K562 (cell line): Measurements from ENCODE around the gene PIGV. TPM values are rescaled to one million over a fixed set of nuclear protein-coding genes. Genes with fewer than 3 reads are reported as not detected.

Experiments used
- ATAC-seq: fragments of 200-7000 bp; cut with Tn5 transposase; 3 replicates; pipeline ENCODE4 v1.9.1; 2020; ENCODE audit warnings: moderate library complexity
- BruUV-seq: library from RNA; stranded (reverse); fragments of 400-500 nt; replicated peaks from 2 replicates; lab custom pipeline; 2021; lab: Mats Ljungman, UMichigan
- CTCF ChIA-PET: fragments of 300-600 bp; formaldehyde crosslinking; extraction: SDS; loops from one replicate; lab custom pipeline; 2021; ENCODE audit warnings: low intra/inter-chr PET ratio; lab: Yijun Ruan, JAX
- POLR2A ChIA-PET: fragments of 300-600, 350-650 bp; sonication (Branson Sonifier 250); formaldehyde crosslinking; extraction: SDS; loops from one replicate; lab custom pipeline; 2021; ENCODE audit warnings: antibody characterized with exemption, inconsistent platforms; lab: Yijun Ruan, JAX
- DNase-seq, 4 experiments: peaks; one replicate each; pipeline versions ENCODE4 v3.0.0 to v3.0.0-alpha.2; 2011 to 2018; ENCODE audit warnings: low spot score in 3 of 4, mixed read lengths in 3 of 4; ENCODE audit errors: extremely low read depth in 1 of 4
- FAIRE-seq: peaks from 2 replicates; lab custom pipeline; 2011; peaks lifted over from hg19 to GRCh38; lab: Jason Lieb, UNC
- H2AFZ ChIP-seq: 2 replicates; pipeline ENCODE4 v1.6.0; 2011; ENCODE audit warnings: low read depth, low read length, control low read depth, inconsistent platforms
- H3K27ac ChIP-seq: fragments of 200-600 bp; 3 replicates; pipeline ENCODE4 v1.8.0; 2011; ENCODE audit warnings: low read depth, mild to moderate bottlenecking, control low read depth, inconsistent platforms, low read length, moderate library complexity, mixed read lengths; ENCODE audit errors: extremely low read depth
- H3K27me3 ChIP-seq, 2 experiments: fragments of 300-600 bp in 1 of 2; 2 replicates in 1 of 2; 3 replicates in 1 of 2; pipeline versions ENCODE4 v1.6.0 to v1.8.0; 2011; ENCODE audit warnings: inconsistent platforms in 2 of 2, low read length in 2 of 2, mild to moderate bottlenecking in 1 of 2, mixed read lengths in 1 of 2, moderate library complexity in 1 of 2; ENCODE audit not compliant: control insufficient read depth in 2 of 2, insufficient read depth in 2 of 2
- H3K36me3 ChIP-seq: fragments of 300-600 bp; 3 replicates; pipeline ENCODE4 v1.8.0; 2011; ENCODE audit warnings: mild to moderate bottlenecking, low read length, inconsistent platforms; ENCODE audit not compliant: control insufficient read depth, insufficient read depth
- H3K4me1 ChIP-seq, 2 experiments: fragments of 200-600 bp in 1 of 2; replicated peaks in 1 of 2; 2 replicates in 1 of 2; 3 replicates in 1 of 2; pipeline versions ENCODE4 v1.5.1 to v1.8.0; 2011; ENCODE audit warnings: inconsistent platforms in 2 of 2, low read length in 2 of 2, mild to moderate bottlenecking in 1 of 2, mixed read lengths in 1 of 2, moderate library complexity in 1 of 2; ENCODE audit not compliant: control insufficient read depth in 2 of 2, insufficient read depth in 2 of 2
- H3K4me2 ChIP-seq: 2 replicates; pipeline ENCODE4 v1.6.1; 2011; ENCODE audit warnings: low read length, control low read depth, inconsistent platforms, mixed read lengths; ENCODE audit not compliant: insufficient read depth
- H3K4me3 ChIP-seq: fragments of 200-600 bp; sonication (generic), shearing (Covaris generic); 2 replicates; pipeline ENCODE4 v1.5.1; 2016; ENCODE audit warnings: control low read depth, inconsistent platforms
- H3K79me2 ChIP-seq: fragments of 200-600 bp; 3 replicates; pipeline ENCODE4 v1.8.0; 2011; ENCODE audit warnings: low read length, inconsistent platforms; ENCODE audit not compliant: control insufficient read depth, insufficient read depth
- H3K9ac ChIP-seq, 2 experiments: 2 replicates each; pipeline versions ENCODE4 v1.6.0 to v1.6.1; 2011; ENCODE audit warnings: low read depth in 2 of 2, low read length in 2 of 2, control low read depth in 1 of 2, inconsistent platforms in 1 of 2, mild to moderate bottlenecking in 1 of 2, mixed read lengths in 1 of 2; ENCODE audit not compliant: insufficient read depth in 1 of 2
- H3K9me1 ChIP-seq: one replicate; pipeline ENCODE4 v1.6.0; 2011; ENCODE audit warnings: inconsistent platforms, mild to moderate bottlenecking, low read length, moderate library complexity; ENCODE audit not compliant: control insufficient read depth, insufficient read depth
- H3K9me3 ChIP-seq: replicated peaks from 2 replicates; pipeline ENCODE4 v1.5.1; 2011; ENCODE audit warnings: low read depth, low read length, inconsistent platforms; ENCODE audit not compliant: control insufficient read depth, insufficient read depth
- H4K20me1 ChIP-seq: replicated peaks from 2 replicates; pipeline ENCODE4 v1.6.1; 2011; ENCODE audit warnings: low read length, inconsistent platforms, mixed read lengths; ENCODE audit not compliant: control insufficient read depth, insufficient read depth
- ID3 ChIP-seq, 2 experiments: fragments of 250-450 bp in 1 of 2; fragments of 450-650 bp in 1 of 2; sonication (Bioruptor Pico) in 1 of 2; IDR thresholded peaks; 2 replicates each; pipeline versions ENCODE4 v1.6.1 to v1.8.0; 2016 to 2021; ENCODE audit warnings: mild to moderate bottlenecking in 2 of 2, moderate library complexity in 2 of 2, missing compliant biosample characterization in 1 of 2, missing genetic modification characterization in 1 of 2
- ZFX ChIP-seq: sonication (generic); formaldehyde crosslinking; IDR thresholded peaks from 2 replicates; pipeline ENCODE4 v1.8.0; 2022; ENCODE audit warnings: mild to moderate bottlenecking, missing genetic modification reagents, moderate library complexity
- ZNF778 ChIP-seq: fragments of 450-650 bp; formaldehyde crosslinking; IDR thresholded peaks from 2 replicates; pipeline ENCODE4 v1.4.0; 2020; ENCODE audit warnings: mild to moderate bottlenecking, moderate library complexity
- WGBS: fragments of 100-300 bp; shearing (Covaris generic); methylation state at CpG from one replicate; pipeline ENCODE4 v1.1.6; 2016; ENCODE audit warnings: low coverage, mixed read lengths; ENCODE audit not compliant: insufficient coverage; ENCODE audit errors: missing lambda C conversion rate; 5-methylcytosine and 5-hydroxymethylcytosine counted together
- in situ Hi-C: fragments of 300-500 bp; cut with MboI; formaldehyde crosslinking; loops from 4 replicates; pipeline ENCODE4 v1.15.0; 2018; ENCODE audit warnings: inconsistent platforms, mixed read lengths
- intact Hi-C: fragments of 100-400 bp; cut with micrococcal nuclease; formaldehyde crosslinking; loops from 2 replicates; pipeline ENCODE4 v1.14.2; 2022
- polyA plus RNA-seq, 8 experiments: library from polyadenylated mRNA; depleted of rRNA in 4 of 8; stranded (reverse) in 5 of 8; unstranded in 3 of 8; fragments of >200 nt; fragmentation: Nextera tagmentation in 2 of 8; fragmentation: Illumina TruSeq in 1 of 8; extraction: Ambion mirVana in 2 of 8; extraction: Trizol in 1 of 8; gene quantifications; 2 replicates each; pipeline versions ENCODE4 v1.2.1 to v1.2.3, GENCODE V29; 2011 to 2014; ENCODE audit warnings: inconsistent platforms in 1 of 8, missing spikeins in 1 of 8
- total RNA-seq, 7 experiments: library from RNA; depleted of rRNA in 6 of 7; stranded (reverse); fragments of >200 nt in 6 of 7; fragmentation: Illumina TruSeq in 2 of 7; extraction: Trizol in 2 of 7; gene quantifications; 2 replicates each; pipeline versions ENCODE4 v1.2.1 to v1.2.3, GENCODE V29; 2011 to 2021; ENCODE audit warnings: low replicate concordance in 1 of 7
- TF ChIP-seq, protein P1 (sequence below), 2 experiments: fragments of 450-650 bp in 1 of 2; sonication (generic) in 1 of 2; formaldehyde crosslinking in 1 of 2; IDR thresholded peaks; 2 replicates each; pipeline versions ENCODE4 v1.7.1 to v1.9.0; 2016 to 2022; ENCODE audit warnings: inconsistent platforms in 1 of 2, mild to moderate bottlenecking in 1 of 2, missing genetic modification reagents in 1 of 2

The PIGV gene
- total and polyA plus RNA-seq, 9 of the 15 experiments (the other 6 are each of a cell fraction or from before 2014, with no cell fraction given) = 8.4 to 21.8 (median 11.7) TPM

DNA sequence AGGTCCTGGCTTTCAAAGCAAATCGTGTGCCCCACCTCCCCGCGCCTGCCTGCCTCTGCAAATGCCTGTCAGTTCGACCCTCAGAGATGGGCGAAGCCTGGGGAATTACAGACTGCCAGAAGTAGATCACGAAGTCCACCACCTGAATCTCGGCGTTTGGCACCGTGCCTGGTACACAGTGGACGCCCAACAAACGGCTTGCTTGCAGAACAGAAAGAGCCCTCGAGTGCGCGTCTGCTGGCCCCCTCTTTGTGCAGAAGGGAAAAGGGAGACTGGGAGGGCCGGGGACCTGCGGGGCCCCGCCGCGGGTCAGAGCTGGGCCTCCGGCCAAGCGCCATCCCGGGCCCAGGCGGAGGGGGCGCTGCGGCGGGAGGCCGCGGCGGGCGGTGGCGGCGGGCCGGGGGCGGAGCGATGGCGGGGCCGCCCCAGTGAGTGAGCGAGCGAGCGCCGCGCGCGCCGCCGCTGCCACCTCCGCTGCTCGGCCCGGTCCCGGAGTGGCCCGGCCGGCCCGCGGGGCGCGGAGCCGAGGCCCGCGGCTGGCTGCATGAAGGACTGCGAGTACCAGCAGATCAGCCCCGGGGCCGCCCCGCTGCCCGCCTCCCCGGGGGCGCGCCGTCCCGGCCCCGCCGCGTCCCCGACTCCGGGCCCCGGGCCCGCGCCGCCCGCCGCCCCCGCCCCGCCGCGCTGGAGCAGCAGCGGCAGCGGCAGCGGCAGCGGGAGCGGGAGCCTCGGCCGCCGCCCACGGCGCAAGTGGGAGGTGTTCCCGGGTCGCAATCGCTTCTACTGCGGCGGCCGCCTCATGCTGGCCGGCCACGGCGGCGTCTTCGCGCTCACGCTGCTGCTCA is 38.7 kb downstream of the PIGV start, which contains the start of gene ZDHHC18:
TSS of gene ZDHHC18 (plus strand) at position 428 of the 845 bp plus-strand sequence. CDS start at position 545, 117 bp downstream.
- FAIRE-seq (no peak), DNase-seq (peak; percentile 84 to 98 (median 96)), ATAC-seq (peak; percentile 90)
- Histone ChIP-seq H3K4me3 (peak within 1 kb of the TSS; percentile 58), H4K20me1 (peaks cover 12% of the 10 kb centered on the region; the same call in 1 of the 2 replicates), H3K27me3 (no peaks in the 10 kb centered on the region), H3K9me3 (no peaks in the 10 kb centered on the region), H3K4me2 (peak within 1 kb of the TSS; percentile 85), H3K9ac (peak within 1 kb of the TSS; percentile 63 to 93), H3K4me1 (peaks cover 41 to 42% of the 10 kb centered on the region in 2 experiments), H3K79me2 (peaks cover 41% of the 10 kb centered on the region), H3K27ac (peak within 1 kb of the TSS; percentile 42; the same call in 2 of the 3 replicates), H2AFZ (peak within 1 kb of the TSS; percentile 98), H3K36me3 (peaks cover 29% of the 10 kb centered on the region; the same call in 2 of the 3 replicates), H3K9me1 (peaks cover 9% of the 10 kb centered on the region)
- no TSS peak for BruUV-seq
- WGBS = 2% methylated on average over 40 of the region's 107 CpGs
- POLR2A ChIA-PET = interaction anchor here (0.6 to 1.0 kb wide), 2 partner anchors 13 to 29 kb away, joined by 3 to 4 read pairs; no protein-coding TSS in a partner anchor
- in situ Hi-C loops = no loop called here
- intact Hi-C loops = no loop called here
- CTCF ChIA-PET = interaction anchor here (0.7 kb wide), 1 partner anchor 15 kb away, joined by 3 read pairs; no protein-coding TSS in a partner anchor
- TF ChIP-seq, protein P1, sequence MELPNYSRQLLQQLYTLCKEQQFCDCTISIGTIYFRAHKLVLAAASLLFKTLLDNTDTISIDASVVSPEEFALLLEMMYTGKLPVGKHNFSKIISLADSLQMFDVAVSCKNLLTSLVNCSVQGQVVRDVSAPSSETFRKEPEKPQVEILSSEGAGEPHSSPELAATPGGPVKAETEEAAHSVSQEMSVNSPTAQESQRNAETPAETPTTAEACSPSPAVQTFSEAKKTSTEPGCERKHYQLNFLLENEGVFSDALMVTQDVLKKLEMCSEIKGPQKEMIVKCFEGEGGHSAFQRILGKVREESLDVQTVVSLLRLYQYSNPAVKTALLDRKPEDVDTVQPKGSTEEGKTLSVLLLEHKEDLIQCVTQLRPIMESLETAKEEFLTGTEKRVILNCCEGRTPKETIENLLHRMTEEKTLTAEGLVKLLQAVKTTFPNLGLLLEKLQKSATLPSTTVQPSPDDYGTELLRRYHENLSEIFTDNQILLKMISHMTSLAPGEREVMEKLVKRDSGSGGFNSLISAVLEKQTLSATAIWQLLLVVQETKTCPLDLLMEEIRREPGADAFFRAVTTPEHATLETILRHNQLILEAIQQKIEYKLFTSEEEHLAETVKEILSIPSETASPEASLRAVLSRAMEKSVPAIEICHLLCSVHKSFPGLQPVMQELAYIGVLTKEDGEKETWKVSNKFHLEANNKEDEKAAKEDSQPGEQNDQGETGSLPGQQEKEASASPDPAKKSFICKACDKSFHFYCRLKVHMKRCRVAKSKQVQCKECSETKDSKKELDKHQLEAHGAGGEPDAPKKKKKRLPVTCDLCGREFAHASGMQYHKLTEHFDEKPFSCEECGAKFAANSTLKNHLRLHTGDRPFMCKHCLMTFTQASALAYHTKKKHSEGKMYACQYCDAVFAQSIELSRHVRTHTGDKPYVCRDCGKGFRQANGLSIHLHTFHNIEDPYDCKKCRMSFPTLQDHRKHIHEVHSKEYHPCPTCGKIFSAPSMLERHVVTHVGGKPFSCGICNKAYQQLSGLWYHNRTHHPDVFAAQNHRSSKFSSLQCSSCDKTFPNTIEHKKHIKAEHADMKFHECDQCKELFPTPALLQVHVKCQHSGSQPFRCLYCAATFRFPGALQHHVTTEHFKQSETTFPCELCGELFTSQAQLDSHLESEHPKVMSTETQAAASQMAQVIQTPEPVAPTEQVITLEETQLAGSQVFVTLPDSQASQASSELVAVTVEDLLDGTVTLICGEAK (IDR thresholded peaks at IDR 0.05) = peak; percentile 55
- TF ChIP-seq, protein P1 (CRISPR knock-in tag; IDR thresholded peaks at IDR 0.05) = no peak
- TF ChIP-seq ZNF778 (CRISPR knock-in tag) = no peak
- TF ChIP-seq ID3 (CRISPR knock-in tag; IDR thresholded peaks at IDR 0.05) = no peak
- peak; percentile 66; the same call in 1 of the 2 replicates for TF ChIP-seq ID3 (tag; IDR thresholded peaks at IDR 0.05)
- peak; percentile 85 for TF ChIP-seq ZFX
